Ovary (tissue), 9 donors: ENCODE measurements around the gene KRT7. TPM values are rescaled to one million over a fixed set of nuclear protein-coding genes. Genes with fewer than 3 reads are reported as not detected.

ENCODE experiments used
- DNase-seq, 5 donors: peaks; one replicate each; pipeline ENCODE4 v3.0.0-alpha.2; 2019 to 2020
- H3K27ac ChIP-seq, 2 donors: fragments of 200-600 bp; one replicate each; pipeline versions ENCODE4 v1.5.1 to v1.8.0; 2019 to 2022
- H3K27me3 ChIP-seq: fragments of 200-600 bp; one replicate; pipeline ENCODE4 v1.8.0; 2022
- H3K36me3 ChIP-seq: fragments of 200-600 bp; sonication (generic); one replicate; pipeline ENCODE4 v1.5.1; 2019
- H3K4me1 ChIP-seq: one replicate; pipeline ENCODE4 v1.8.1; 2013; ENCODE audit warnings: mild to moderate bottlenecking, moderate library complexity; ENCODE audit not compliant: insufficient read depth
- H3K4me3 ChIP-seq: fragments of 200-600 bp; sonication (generic); one replicate; pipeline ENCODE4 v1.5.1; 2017
- H3K9me3 ChIP-seq, 2 donors: fragments of 200-600 bp in 1 of 2; sonication (generic) in 1 of 2; one replicate each; pipeline versions ENCODE4 v1.5.1 to v1.8.1; 2013 to 2019; ENCODE audit warnings: mild to moderate bottlenecking in 1 of 2, moderate library complexity in 1 of 2
- CTCF ChIP-seq, 3 donors: fragments of 450-650 bp in 2 of 3; fragments of 200-600 bp in 1 of 3; IDR thresholded peaks; one replicate each; pipeline versions ENCODE4 v1.5.1 to v1.8.0; 2016 to 2022; ENCODE audit warnings: antibody characterized with exemption in 3 of 3, mild to moderate bottlenecking in 1 of 3
- EP300 ChIP-seq: sonication (generic); formaldehyde crosslinking; IDR thresholded peaks from one replicate; pipeline ENCODE4 v1.6.1; 2017; ENCODE audit warnings: antibody characterized with exemption
- POLR2A ChIP-seq: fragments of 450-650 bp; IDR thresholded peaks from one replicate; pipeline ENCODE4 v1.6.1; 2017; ENCODE audit warnings: antibody characterized with exemption, mild to moderate bottlenecking, moderate library complexity
- WGBS, 3 donors: extraction: QIAGEN DNeasy Blood & Tissue Kit in 1 of 3; methylation state at CpG; one replicate each; pipeline versions ENCODE4 v1.1.5 to v1.1.7; 2013 to 2017; 5-methylcytosine and 5-hydroxymethylcytosine counted together
- intact Hi-C, 4 donors: fragments of 100-400 bp; cut with DNase I; formaldehyde crosslinking; loops; one replicate each; pipeline versions ENCODE4 v1.11.0 to v1.15.1; 2022 to 2023
- polyA plus RNA-seq, 2 donors: library from polyadenylated mRNA; stranded (reverse); fragments of 200-250 nt in 1 of 2; fragments of 350-450 nt in 1 of 2; fragmentation: Illumina TruSeq in 1 of 2; extraction: RNeasy Lipid Tissue Mini Kit (QIAGEN cat#74804) in 1 of 2; gene quantifications; one replicate each; pipeline ENCODE4 v1.2.3, GENCODE V29; 2013 to 2014
- total RNA-seq, 7 donors: library from RNA; depleted of rRNA in 2 of 7; stranded (reverse); fragments of >200 nt in 2 of 7; fragmentation: NEBNext Ultra II Directional in 3 of 7; extraction: Animal tissue kit (Norgen Biotek cat#: 25700) in 3 of 7; gene quantifications; one replicate each; pipeline versions ENCODE4 v1.1.0 to v1.2.4, GENCODE V29; 2016 to 2023
- donor health status: DM: no; HTN: no; CAD: no; lungs with moderate emphysema.
- donor health status: DM: no; HTN: no; CAD: no.
- donor health status: Bipolar disorder and iron deficiency.
- donor health status: DM: yes; HTN: yes; CAD: no.
- donor health status: DM: no; HTN: no; CAD: no.
- donor health status: DM: yes; HTN: yes; CAD: no.

The KRT7 gene
- total and polyA plus RNA-seq, 9 donors, result 0.37 to 379 (median 22.7) TPM; not detected in 1

GRCh38 chr12:52296572-52297215 is 63.7 kb downstream of the KRT7 start:
- H3K4me3 ChIP-seq, result no peak overlapping the region
- H3K27ac ChIP-seq, result no peak overlapping the region
- intact Hi-C loops, result no loop called here
- 84 to 89% (median 85%) methylated on average over 5 of the region's 5 CpGs for WGBS, 3 donors
- no peak for TF ChIP-seq EP300
- no peak for TF ChIP-seq POLR2A
- no peak for TF ChIP-seq CTCF (IDR thresholded peaks at IDR 0.05)
- no peak for DNase-seq
- H3K36me3 ChIP-seq, result no peaks in the 10 kb centered on the region
- no peaks in the 10 kb centered on the region for H3K27me3 ChIP-seq
- no peaks in the 10 kb centered on the region for H3K9me3 ChIP-seq
- H3K4me1 ChIP-seq, result no peaks in the 10 kb centered on the region

Other genes starting within 250 kb of the KRT7 start
- 10 to 100 TPM; 20.8 to 84.1 (median 38.6) TPM for gene TAMALIN, start 226.3 kb upstream of the KRT7 start, total RNA-seq
- 10 to 100 TPM; 16.8 to 21.8 TPM for gene TAMALIN, start 226.3 kb upstream of the KRT7 start, polyA plus RNA-seq
- gene NR4A1, start 181.8 kb upstream of the KRT7 start, total RNA-seq, result 1,000 to 10,000 TPM in 2 of 7 donors, 100 to 1,000 TPM in 5; 142 to 1,603 (median 414) TPM
- gene NR4A1, start 181.8 kb upstream of the KRT7 start, polyA plus RNA-seq, result 100 to 1,000 TPM in 1 of 2 donors, 10 to 100 TPM in 1; 41.7 to 159 TPM
- 10 to 100 TPM; 24.9 to 48.7 (median 28.9) TPM for gene ATG101, start 163.3 kb upstream of the KRT7 start, total RNA-seq
- 10 to 100 TPM; 13.6 to 26.2 TPM for gene ATG101, start 163.3 kb upstream of the KRT7 start, polyA plus RNA-seq
- 1 to 10 TPM; 1.4 to 4.5 (median 2.8) TPM for gene SMIM41, start 153.5 kb upstream of the KRT7 start, total RNA-seq
- 1 to 10 TPM in 1 of 2 donors, under 1 TPM in 1; 0.32 to 3.4 TPM for gene SMIM41, start 153.5 kb upstream of the KRT7 start, polyA plus RNA-seq
- 10 to 100 TPM in 1 of 7 donors, 1 to 10 TPM in 2, under 1 TPM in 3, not detected in 1; 0.05 to 13.2 (median 0.99) TPM for gene KRT80, start 41.2 kb upstream of the KRT7 start, total RNA-seq
- gene KRT80, start 41.2 kb upstream of the KRT7 start, polyA plus RNA-seq, result 1 to 10 TPM in 1 of 2 donors, under 1 TPM in 1; 0.11 to 6.2 TPM
- under 1 TPM in 1 of 7 donors, not detected in 6; 0.69 TPM for gene KRT86, start 41.4 kb downstream of the KRT7 start, total RNA-seq
- not detected for gene KRT86, start 41.4 kb downstream of the KRT7 start, polyA plus RNA-seq
- gene KRT81, start 58.3 kb downstream of the KRT7 start, total RNA-seq, result 1 to 10 TPM in 1 of 7 donors, not detected in 6; 1.2 TPM
- not detected for gene KRT81, start 58.3 kb downstream of the KRT7 start, polyA plus RNA-seq
- not detected for gene KRT83, start 88.2 kb downstream of the KRT7 start, total RNA-seq
- gene KRT83, start 88.2 kb downstream of the KRT7 start, polyA plus RNA-seq, result not detected
- gene KRT85, start 134.2 kb downstream of the KRT7 start, total RNA-seq, result not detected
- not detected for gene KRT85, start 134.2 kb downstream of the KRT7 start, polyA plus RNA-seq
- not detected for gene KRT84, start 152.4 kb downstream of the KRT7 start, total RNA-seq
- not detected for gene KRT84, start 152.4 kb downstream of the KRT7 start, polyA plus RNA-seq
- not detected for gene KRT82, start 173.1 kb downstream of the KRT7 start, total RNA-seq
- not detected for gene KRT82, start 173.1 kb downstream of the KRT7 start, polyA plus RNA-seq
- gene KRT75, start 201.1 kb downstream of the KRT7 start, total RNA-seq, result under 1 TPM in 1 of 7 donors, not detected in 6; 0.08 TPM
- gene KRT75, start 201.1 kb downstream of the KRT7 start, polyA plus RNA-seq, result not detected
- under 1 TPM in 1 of 7 donors, not detected in 6; 0.11 TPM for gene KRT6B, start 218.9 kb downstream of the KRT7 start, total RNA-seq
- not detected for gene KRT6B, start 218.9 kb downstream of the KRT7 start, polyA plus RNA-seq
- gene KRT6C, start 240.6 kb downstream of the KRT7 start, total RNA-seq, result under 1 TPM in 1 of 7 donors, not detected in 6; 0.17 TPM
- gene KRT6C, start 240.6 kb downstream of the KRT7 start, polyA plus RNA-seq, result not detected